Muscle layer of colon (tissue), 2 donors: ENCODE measurements around the gene TBC1D2.
"Not testable (repeated sequence)": the region's sequence is repeated elsewhere in the genome, so short reads cannot be mapped to it uniquely, and the experiment has no call there.

ENCODE experiments used
- H3K27ac ChIP-seq: one replicate; pipeline ENCODE4 v1.7.0; 2013; ENCODE audit warnings: low read depth, mild to moderate bottlenecking, low read length, moderate library complexity
- H3K27me3 ChIP-seq, 2 donors: one replicate each; pipeline ENCODE4 v1.7.0; 2013; ENCODE audit warnings: low read length in 2 of 2, mild to moderate bottlenecking in 2 of 2; ENCODE audit not compliant: insufficient read depth in 2 of 2, control insufficient read depth in 1 of 2
- H3K36me3 ChIP-seq: one replicate; pipeline ENCODE4 v1.7.0; 2013; ENCODE audit warnings: mild to moderate bottlenecking, low read length; ENCODE audit not compliant: insufficient read depth
- H3K4me1 ChIP-seq: one replicate; pipeline ENCODE4 v1.7.0; 2013; ENCODE audit warnings: mild to moderate bottlenecking, low read length; ENCODE audit not compliant: insufficient read depth
- H3K4me3 ChIP-seq, 2 donors: one replicate each; pipeline ENCODE4 v1.7.0; 2013; ENCODE audit warnings: low read length in 2 of 2, low read depth in 1 of 2, mild to moderate bottlenecking in 1 of 2, moderate library complexity in 1 of 2
- H3K9ac ChIP-seq: one replicate; pipeline ENCODE4 v1.7.0; 2013; ENCODE audit warnings: low read length
- H3K9me3 ChIP-seq: one replicate; pipeline ENCODE4 v1.7.0; 2013; ENCODE audit warnings: mild to moderate bottlenecking, low read length
- donor health status: abdominal sarcoma.
- donor health status: Adenocarcinoma of cecum.

The TBC1D2 gene

GRCh38 chr9:98184326-98184725, 71.1 kb downstream of the TBC1D2 start:
- Histone ChIP-seq H3K4me1 (no peaks in the 10 kb centered on the region), H3K27me3 (no peaks in the 10 kb centered on the region)

GRCh38 chr9:98182889-98183599, 72.4 kb downstream of the TBC1D2 start:
- no peak overlapping the region for H3K9ac ChIP-seq
- H3K27me3 ChIP-seq: no peaks in the 10 kb centered on the region
- H3K4me1 ChIP-seq: no peaks in the 10 kb centered on the region
- H3K27ac ChIP-seq: no peak overlapping the region
- H3K4me3 ChIP-seq: no peak overlapping the region
- H3K36me3 ChIP-seq: no peaks in the 10 kb centered on the region
- H3K9me3 ChIP-seq: no peaks in the 10 kb centered on the region

More at GRCh38 chr9:98184326-98184725, 71.1 kb downstream of the TBC1D2 start:
- no peaks in the 10 kb centered on the region for H3K36me3 ChIP-seq
- H3K9me3 ChIP-seq: no peaks in the 10 kb centered on the region
- H3K9ac ChIP-seq: no peak overlapping the region
- H3K4me3 ChIP-seq: no peak overlapping the region
- H3K27ac ChIP-seq: no peak overlapping the region

GRCh38 chr9:98182069-98182820, 73.2 kb downstream of the TBC1D2 start:
- Histone ChIP-seq H3K4me1 (no peaks in the 10 kb centered on the region), H3K9ac (no peak overlapping the region), H3K9me3 (no peaks in the 10 kb centered on the region), H3K4me3 (no peak overlapping the region), H3K36me3 (no peaks in the 10 kb centered on the region), H3K27me3 (no peaks in the 10 kb centered on the region), H3K27ac (no peak overlapping the region)

GRCh38 chr9:98181746-98182068, 73.7 kb downstream of the TBC1D2 start:
- no peaks in the 10 kb centered on the region for H3K36me3 ChIP-seq
- H3K9ac ChIP-seq: no peak overlapping the region
- no peaks in the 10 kb centered on the region for H3K9me3 ChIP-seq
- no peak overlapping the region for H3K4me3 ChIP-seq
- no peaks in the 10 kb centered on the region for H3K4me1 ChIP-seq
- no peaks in the 10 kb centered on the region for H3K27me3 ChIP-seq
- H3K27ac ChIP-seq: no peak overlapping the region

- Histone ChIP-seq H3K9ac (no peak overlapping the region), H3K27me3 (no peaks in the 10 kb centered on the region), H3K4me1 (no peaks in the 10 kb centered on the region), H3K4me3 (no peak overlapping the region), H3K36me3 (no peaks in the 10 kb centered on the region), H3K9me3 (no peaks in the 10 kb centered on the region), H3K27ac (no peak overlapping the region)
These were observed 74.5 kb downstream of the TBC1D2 start for GRCh38 chr9:98180996-98181395.

GRCh38 chr9:98178874-98179850, 76.3 kb downstream of the TBC1D2 start:
- Histone ChIP-seq H3K9me3 (no peaks in the 10 kb centered on the region), H3K27ac (no peak overlapping the region)

GRCh38 chr9:98176391-98177259, 78.8 kb downstream of the TBC1D2 start:
- Histone ChIP-seq H3K27me3 (no peaks in the 10 kb centered on the region), H3K9me3 (no peaks in the 10 kb centered on the region), H3K4me1 (no peaks in the 10 kb centered on the region), H3K36me3 (no peaks in the 10 kb centered on the region), H3K9ac (no peak overlapping the region), H3K27ac (no peak overlapping the region), H3K4me3 (no peak overlapping the region)

More at GRCh38 chr9:98178874-98179850, 76.3 kb downstream of the TBC1D2 start:
- Histone ChIP-seq H3K4me3 (no peak overlapping the region), H3K36me3 (no peaks in the 10 kb centered on the region), H3K9ac (no peak overlapping the region), H3K4me1 (no peaks in the 10 kb centered on the region), H3K27me3 (no peaks in the 10 kb centered on the region)

- no peaks in the 10 kb centered on the region for H3K9me3 ChIP-seq
- H3K4me1 ChIP-seq: no peaks in the 10 kb centered on the region
- H3K27me3 ChIP-seq: peaks cover 0 to 4% of the 10 kb centered on the region in 2 donors
- H3K9ac ChIP-seq: no peak overlapping the region
- H3K27ac ChIP-seq: no peak overlapping the region
- H3K36me3 ChIP-seq: no peaks in the 10 kb centered on the region
- no peak overlapping the region for H3K4me3 ChIP-seq
These were observed 79.7 kb downstream of the TBC1D2 start for GRCh38 chr9:98175762-98176161.

GRCh38 chr9:98175028-98175569, 80.3 kb downstream of the TBC1D2 start:
- Histone ChIP-seq H3K27ac (no peak overlapping the region), H3K4me1 (no peaks in the 10 kb centered on the region), H3K9me3 (no peaks in the 10 kb centered on the region), H3K27me3 (peaks cover 0 to 4% of the 10 kb centered on the region in 2 donors), H3K9ac (no peak overlapping the region), H3K36me3 (no peaks in the 10 kb centered on the region), H3K4me3 (no peak overlapping the region)

GRCh38 chr9:98174502-98174918, 80.9 kb downstream of the TBC1D2 start:
- not testable (repeated sequence) for H3K4me3 ChIP-seq, H3K27ac ChIP-seq, H3K27me3 ChIP-seq, H3K9ac ChIP-seq, H3K9me3 ChIP-seq, H3K36me3 ChIP-seq, H3K4me1 ChIP-seq
